Measurements from ENCODE around the gene ZNF282.

DNA sequence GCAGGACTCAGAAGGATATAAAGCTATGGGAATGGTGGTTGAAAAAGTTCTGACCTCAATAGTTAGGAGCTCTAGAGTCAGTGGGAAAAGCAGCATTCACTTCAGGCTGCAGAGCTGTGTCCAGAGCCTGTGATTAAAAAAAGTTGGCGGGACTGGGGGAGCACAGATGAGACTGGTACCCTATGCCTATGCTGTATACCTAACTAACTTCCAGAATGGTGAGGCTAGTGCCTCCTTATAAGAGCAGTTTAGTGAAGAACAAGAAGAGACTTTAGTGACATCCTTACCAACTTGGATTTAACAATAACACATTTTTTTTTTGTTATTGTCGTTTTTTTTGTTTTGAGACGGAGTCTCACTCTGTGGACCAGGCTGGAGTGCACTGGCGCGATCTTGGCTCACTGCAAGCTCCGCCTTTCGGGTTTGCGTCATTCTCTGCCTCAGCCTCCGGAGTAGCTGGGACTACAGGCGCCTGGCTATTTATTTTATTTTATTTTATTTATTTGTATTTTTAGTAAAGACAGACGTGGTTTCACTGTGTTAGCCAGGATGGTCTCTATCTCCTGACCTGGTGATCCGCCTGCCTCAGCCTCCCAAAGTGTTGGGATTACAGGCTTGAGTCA lies 6.6 kb upstream of the ZNF282 start:
- TF ChIP-seq, protein P1, sequence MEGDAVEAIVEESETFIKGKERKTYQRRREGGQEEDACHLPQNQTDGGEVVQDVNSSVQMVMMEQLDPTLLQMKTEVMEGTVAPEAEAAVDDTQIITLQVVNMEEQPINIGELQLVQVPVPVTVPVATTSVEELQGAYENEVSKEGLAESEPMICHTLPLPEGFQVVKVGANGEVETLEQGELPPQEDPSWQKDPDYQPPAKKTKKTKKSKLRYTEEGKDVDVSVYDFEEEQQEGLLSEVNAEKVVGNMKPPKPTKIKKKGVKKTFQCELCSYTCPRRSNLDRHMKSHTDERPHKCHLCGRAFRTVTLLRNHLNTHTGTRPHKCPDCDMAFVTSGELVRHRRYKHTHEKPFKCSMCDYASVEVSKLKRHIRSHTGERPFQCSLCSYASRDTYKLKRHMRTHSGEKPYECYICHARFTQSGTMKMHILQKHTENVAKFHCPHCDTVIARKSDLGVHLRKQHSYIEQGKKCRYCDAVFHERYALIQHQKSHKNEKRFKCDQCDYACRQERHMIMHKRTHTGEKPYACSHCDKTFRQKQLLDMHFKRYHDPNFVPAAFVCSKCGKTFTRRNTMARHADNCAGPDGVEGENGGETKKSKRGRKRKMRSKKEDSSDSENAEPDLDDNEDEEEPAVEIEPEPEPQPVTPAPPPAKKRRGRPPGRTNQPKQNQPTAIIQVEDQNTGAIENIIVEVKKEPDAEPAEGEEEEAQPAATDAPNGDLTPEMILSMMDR (IDR thresholded peaks at IDR 0.05; ENCODE audit: borderline replicate concordance, extremely low read depth, low read length, poor library complexity, severe bottlenecking), result no peak
- no peak for TF ChIP-seq EZH2 (IDR thresholded peaks at IDR 0.05; ENCODE audit: borderline replicate concordance, low read depth, low read length, severe bottlenecking)

Measured in DND-41 (cell line).